GM18907 (cell line): ENCODE measurements around the gene CYTL1.
"Not testable (repeated sequence)": the region's sequence is repeated elsewhere in the genome, so short reads cannot be mapped to it uniquely, and the experiment has no call there.

ENCODE experiments used
- ATAC-seq: cut with Tn5 transposase; IDR thresholded peaks from one replicate; pipeline ENCODE4 v1.9.1; 2021; ENCODE audit warnings: mild to moderate bottlenecking, moderate library complexity; ENCODE audit not compliant: unreplicated experiment

Gene CYTL1

DNA sequence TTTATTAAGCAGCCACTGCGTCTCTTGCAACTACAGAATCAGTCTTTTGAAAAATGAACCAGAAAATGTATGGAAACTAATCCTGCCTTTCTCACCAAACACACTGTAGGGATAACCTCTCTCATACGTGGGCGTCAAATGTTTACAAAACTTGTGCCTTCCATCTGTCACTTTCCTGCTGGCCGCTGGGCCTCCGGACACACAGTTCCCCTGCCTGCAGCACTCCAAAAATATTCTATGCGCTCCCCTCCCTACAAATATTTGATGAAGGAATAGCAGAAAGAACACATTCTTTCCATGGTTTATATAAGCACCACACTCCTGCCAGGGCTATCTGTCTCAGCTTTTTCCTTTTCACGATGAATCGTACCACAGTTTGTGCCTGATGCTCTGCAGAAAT lies 14.9 kb upstream of the CYTL1 start:
- ATAC-seq, result no peak

GRCh38 chr4:5033281-5033841 lies 14.1 kb upstream of the CYTL1 start:
- ATAC-seq, result no peak

DNA sequence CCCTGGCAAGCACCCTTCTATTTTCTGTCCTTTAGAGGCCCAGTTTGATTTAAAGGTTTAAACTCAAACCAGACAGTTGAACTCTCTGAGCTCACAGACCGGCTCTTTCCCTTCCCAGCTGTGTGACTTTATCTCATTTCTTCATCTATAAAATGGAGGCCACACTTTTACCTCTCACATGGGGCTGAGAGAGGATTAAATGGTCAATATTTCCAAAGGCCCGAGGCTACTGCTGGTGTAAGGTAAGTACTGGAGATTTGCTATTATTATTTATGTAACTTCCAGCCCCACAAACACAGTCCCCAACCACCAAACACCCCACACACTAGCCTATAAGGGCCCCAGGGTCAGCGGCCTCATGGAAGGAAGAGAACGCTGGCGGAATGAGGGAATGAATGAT lies 13.6 kb upstream of the CYTL1 start:
- ATAC-seq, result no peak

DNA sequence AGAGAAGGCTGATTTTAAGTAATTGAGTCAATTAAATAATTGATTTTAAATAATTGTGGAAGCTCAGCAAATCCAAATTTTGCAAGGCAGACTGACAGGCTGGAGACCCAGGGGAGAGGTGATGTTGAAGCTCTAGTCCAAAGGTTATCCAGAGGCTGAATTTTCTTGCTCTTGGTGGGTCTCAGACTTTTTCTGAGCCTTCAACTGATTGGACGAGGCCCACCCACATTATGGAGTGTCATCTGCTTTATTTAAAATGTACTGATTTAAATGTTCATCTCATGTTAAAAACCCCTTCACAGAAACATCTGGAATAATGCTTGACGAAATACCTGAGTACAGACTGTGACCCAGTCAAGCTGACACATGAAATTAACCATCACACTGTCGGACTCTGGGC lies 11.7 kb upstream of the CYTL1 start:
- no peak for ATAC-seq

- no peak for ATAC-seq
Measured at GRCh38 chr4:5030221-5030620, 11.0 kb upstream of the CYTL1 start.

GRCh38 chr4:5029447-5029846 lies 10.2 kb upstream of the CYTL1 start:
- no peak for ATAC-seq

DNA sequence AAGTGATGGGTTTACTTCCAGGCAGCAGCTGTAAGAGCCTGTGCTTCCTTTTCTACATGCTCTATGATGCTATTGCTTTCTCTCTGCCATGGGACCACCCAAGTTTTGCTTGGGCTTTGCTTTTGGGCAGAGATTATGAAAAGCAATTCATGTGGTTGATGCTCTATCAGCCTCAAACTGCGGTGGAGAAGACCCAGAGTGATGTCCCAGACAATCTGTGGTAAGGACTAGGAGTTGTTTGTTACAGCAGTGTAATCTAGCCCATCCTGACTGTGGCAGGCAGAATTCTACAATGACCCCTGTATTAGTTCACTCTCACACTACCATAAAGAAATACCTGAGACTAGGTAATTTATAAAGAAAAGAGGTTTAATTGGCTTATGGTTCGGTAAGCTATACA lies 9.2 kb upstream of the CYTL1 start:
- no peak for ATAC-seq

- ATAC-seq, result no peak
Measured at GRCh38 chr4:5027346-5027745, 8.1 kb upstream of the CYTL1 start.

DNA sequence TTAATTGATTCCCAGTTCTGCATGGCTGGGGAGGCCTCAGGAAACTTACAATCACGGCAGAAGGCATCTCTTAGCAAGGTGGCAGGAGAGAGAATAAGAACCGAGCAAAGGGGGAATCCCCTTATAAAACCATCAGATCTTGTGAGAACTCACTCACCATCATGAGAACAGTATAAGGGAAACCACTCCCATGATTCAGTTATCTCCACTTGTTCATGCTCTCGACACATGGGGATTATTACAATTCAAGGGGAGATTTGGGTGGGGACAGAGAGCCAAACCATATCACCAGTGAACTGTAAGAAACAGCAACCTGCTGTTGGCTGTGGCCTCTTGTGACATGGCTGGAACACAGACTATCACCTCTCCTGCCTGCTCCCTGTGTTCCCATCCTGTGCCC lies 7.1 kb upstream of the CYTL1 start:
- ATAC-seq, result no peak

DNA sequence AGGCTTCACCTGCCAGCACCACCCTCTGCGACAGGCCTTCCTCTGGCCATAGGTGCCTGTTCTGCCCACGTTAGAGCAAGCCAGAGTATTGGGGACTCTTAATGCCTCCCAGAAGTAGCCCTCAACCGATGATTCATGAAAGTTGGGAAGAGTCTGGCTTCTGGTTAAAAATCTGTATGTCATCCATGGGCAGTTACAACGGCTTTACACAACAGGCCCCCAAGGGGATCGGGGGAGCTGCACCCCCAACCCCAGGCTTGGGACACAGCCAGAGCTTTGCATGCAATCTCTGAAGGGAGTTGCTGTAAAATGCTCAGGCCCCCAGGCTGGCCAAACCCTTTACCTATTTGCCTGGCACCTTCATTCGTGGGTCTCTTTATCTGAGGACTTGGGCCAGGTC lies 5.4 kb upstream of the CYTL1 start:
- no peak for ATAC-seq

- ATAC-seq, result no peak
Measured at GRCh38 chr4:5021546-5021945, 2.3 kb upstream of the CYTL1 start.

- no peak for ATAC-seq
Measured at GRCh38 chr4:5020341-5020740, 1.1 kb upstream of the CYTL1 start.

DNA sequence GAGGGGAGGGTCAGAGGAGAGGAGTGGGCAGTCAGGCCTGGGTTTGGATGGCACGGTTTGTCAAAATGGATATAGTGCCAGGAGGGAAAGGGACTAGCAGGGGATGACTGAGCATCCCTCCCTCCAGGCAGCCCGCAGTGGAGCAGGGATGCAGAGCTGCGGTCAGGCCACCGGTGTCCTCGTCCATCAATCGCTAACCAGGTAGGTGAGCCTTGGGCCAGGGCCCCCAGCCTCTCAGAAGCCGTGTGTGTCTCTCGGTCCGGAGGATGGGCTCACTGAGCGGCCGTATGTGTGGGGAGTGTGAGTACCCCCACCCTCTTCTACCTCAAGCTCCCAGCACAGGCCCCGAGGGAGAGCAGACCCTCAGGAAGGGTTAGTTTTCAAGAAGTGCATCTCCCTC lies 538 bp upstream of the CYTL1 start:
- no peak for ATAC-seq

GRCh38 chr4:5018603-5019002 lies 655 bp downstream of the CYTL1 start:
- ATAC-seq, result no peak

DNA sequence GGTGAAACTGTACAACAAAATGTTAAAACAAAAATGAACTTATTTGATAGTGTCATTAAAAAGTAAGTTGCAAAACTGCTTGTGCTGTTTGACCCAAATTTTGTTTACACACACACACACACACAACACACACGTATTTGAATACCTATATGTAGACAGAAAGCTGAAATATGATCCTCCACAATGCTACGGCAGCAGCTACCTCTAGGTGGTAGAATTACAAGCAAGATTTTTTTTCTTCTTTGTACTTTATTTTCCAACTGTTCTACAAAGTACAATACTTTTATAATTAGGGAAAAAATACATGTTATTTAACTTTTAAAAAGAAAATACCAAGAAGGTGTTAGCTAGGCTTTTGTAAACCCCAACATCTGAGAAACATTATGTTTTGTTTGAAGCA lies 1.2 kb downstream of the CYTL1 start:
- no peak for ATAC-seq

GRCh38 chr4:5014007-5014682 lies 5.1 kb downstream of the CYTL1 start:
- ATAC-seq, result no peak

DNA sequence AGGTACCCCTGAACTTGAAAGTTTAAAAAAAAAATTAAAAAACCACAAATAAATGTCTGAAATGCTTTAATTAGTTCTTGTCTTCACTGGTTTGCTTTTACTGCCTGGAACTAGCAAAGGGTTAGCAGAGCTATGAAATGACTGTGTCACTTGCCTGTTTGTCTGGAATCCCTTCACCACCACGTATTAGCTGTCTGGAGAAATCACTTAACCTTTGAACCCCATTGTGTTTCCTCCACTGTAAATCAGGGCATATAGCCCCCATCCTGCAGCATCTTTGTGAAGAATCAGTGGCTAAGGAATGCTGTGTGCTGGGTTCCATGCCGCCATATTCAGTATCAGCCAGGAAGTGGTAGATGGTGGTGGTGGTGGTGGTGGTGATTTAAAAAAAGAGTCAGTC lies 6.3 kb downstream of the CYTL1 start:
- no peak for ATAC-seq

GRCh38 chr4:5012244-5012898 lies 6.9 kb downstream of the CYTL1 start:
- no peak for ATAC-seq

DNA sequence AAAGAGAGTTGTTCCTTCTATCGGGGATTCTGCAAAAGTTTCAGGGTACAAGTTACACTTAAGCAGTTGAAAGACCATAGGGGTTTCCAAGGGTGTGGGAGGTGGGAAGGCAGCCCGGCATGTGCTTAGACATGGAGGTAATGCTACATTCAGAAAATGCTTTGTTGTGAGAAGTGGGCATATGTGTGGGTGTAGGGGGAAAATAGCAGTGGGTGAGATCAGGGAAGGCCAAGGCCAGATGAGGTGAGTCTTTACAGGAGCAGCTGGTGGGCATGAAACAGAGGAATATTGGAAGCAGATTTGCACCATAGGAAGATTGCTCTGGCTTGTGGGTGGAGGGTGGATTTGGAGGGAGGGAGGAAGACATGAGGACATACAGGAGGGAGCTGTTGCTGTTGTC lies 8.3 kb downstream of the CYTL1 start:
- ATAC-seq, result no peak

GRCh38 chr4:5009796-5010195 lies 9.5 kb downstream of the CYTL1 start:
- ATAC-seq, result no peak

- ATAC-seq, result not testable (repeated sequence)
Measured at GRCh38 chr4:5006932-5007331, 12.3 kb downstream of the CYTL1 start.

DNA sequence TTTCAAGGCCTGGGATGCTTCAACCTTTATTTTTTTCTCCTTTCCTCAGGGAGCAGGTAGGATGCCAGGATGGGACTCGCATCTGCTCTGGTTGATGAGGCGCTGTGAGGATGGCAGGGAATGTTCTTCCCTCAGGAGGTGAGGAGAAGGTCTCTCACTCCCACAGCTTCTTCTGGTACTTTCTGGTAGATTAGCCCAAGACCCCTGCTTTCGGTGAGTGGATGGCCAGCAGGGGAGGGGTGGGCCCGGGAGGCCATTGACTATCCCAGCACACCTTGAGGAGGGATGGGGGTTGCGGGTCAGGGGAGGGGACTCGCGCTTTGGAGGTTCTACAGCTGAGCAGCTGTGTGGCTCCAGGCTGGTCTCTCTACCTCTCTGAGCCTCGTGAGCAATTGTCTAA lies 14.8 kb downstream of the CYTL1 start:
- no peak for ATAC-seq

DNA sequence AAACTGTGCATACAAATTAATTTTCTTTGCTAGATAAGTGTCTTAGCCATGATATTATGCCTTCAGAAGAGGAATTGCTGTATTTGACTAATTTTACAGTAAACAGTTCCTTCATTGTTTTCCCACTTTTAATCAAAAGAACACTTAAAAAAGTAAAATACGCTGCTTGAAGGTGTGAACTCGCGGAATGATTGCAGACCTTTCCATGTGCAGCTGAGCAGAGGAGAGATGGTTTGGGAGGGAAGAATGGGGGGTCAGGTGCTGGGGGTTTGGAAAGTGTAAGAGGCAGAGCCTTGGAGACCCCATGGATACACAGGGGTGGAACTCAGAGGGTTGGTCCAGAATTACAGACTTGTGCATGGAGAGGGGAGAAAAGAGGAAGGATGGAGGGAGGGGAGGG lies 15.3 kb downstream of the CYTL1 start:
- ATAC-seq, result no peak
